ENCODE measurements around the gene SCD5.

The SCD5 gene

GRCh38 chr4:82588771-82589270 is 209.8 kb downstream of the SCD5 start:
- no peak for DNase-seq (ENCODE audit: low spot score)

- DNase-seq (ENCODE audit: low spot score): no peak
These were observed 210.6 kb downstream of the SCD5 start for GRCh38 chr4:82587826-82588540.

GRCh38 chr4:82585690-82586435 is 212.7 kb downstream of the SCD5 start:
- no peak for DNase-seq (ENCODE audit: low spot score)

- no peak for DNase-seq (ENCODE audit: low spot score)
These were observed 213.7 kb downstream of the SCD5 start for GRCh38 chr4:82584931-82585330.

- no peak for DNase-seq (ENCODE audit: low spot score)
These were observed 214.6 kb downstream of the SCD5 start for GRCh38 chr4:82583897-82584587.

- DNase-seq (ENCODE audit: low spot score): no peak
These were observed 218.7 kb downstream of the SCD5 start for GRCh38 chr4:82579932-82580331.
